T-helper 17 cell (primary cell): ENCODE measurements around the gene GRB2. TPM values are rescaled to one million over a fixed set of nuclear protein-coding genes. Genes with fewer than 3 reads are reported as not detected.

ENCODE experiments used
- total RNA-seq, 4 donors: library from RNA in 2 of 4; stranded (reverse) in 2 of 4; gene quantifications; one replicate each; pipeline ENCODE4 v1.2.3 and lab custom pipeline; 2022 to 2026

Gene GRB2
- total RNA-seq, 2 donors from 2014 or later: 112 to 117 TPM

Other genes with a start within 250 kb of the GRB2 start
- gene SUMO2, start 222.7 kb downstream of the GRB2 start, total RNA-seq: 100 to 1,000 TPM; 216 to 236 TPM
- 10 to 100 TPM; 75.0 to 75.3 TPM for gene NUP85, start 200.0 kb downstream of the GRB2 start, total RNA-seq
- 10 to 100 TPM; 85.4 to 89.1 TPM for gene GGA3, start 144.1 kb downstream of the GRB2 start, total RNA-seq
- gene MRPS7, start 143.8 kb downstream of the GRB2 start, total RNA-seq: 10 to 100 TPM; 33.9 to 35.6 TPM
- 10 to 100 TPM; 27.0 to 35.0 TPM for gene MIF4GD, start 134.4 kb downstream of the GRB2 start, total RNA-seq
- 10 to 100 TPM; 13.7 to 15.1 TPM for gene SLC25A19, start 116.2 kb downstream of the GRB2 start, total RNA-seq
- 10 to 100 TPM; 70.1 to 70.2 TPM for gene TMEM94, start 51.0 kb upstream of the GRB2 start, total RNA-seq
- under 1 TPM; 0.08 to 0.40 TPM for gene CASKIN2, start 109.9 kb upstream of the GRB2 start, total RNA-seq
- 10 to 100 TPM; 49.7 to 56.5 TPM for gene TSEN54, start 110.8 kb upstream of the GRB2 start, total RNA-seq
- gene LLGL2, start 120.0 kb upstream of the GRB2 start, total RNA-seq: 10 to 100 TPM; 39.3 to 41.9 TPM
- 10 to 100 TPM; 42.2 to 69.3 TPM for gene MYO15B, start 182.1 kb upstream of the GRB2 start, total RNA-seq
- gene SMIM5, start 227.8 kb upstream of the GRB2 start, total RNA-seq: 1 to 10 TPM in 1 of 2 donors, under 1 TPM in 1; 0.40 to 8.4 TPM